HPDE6-E6E7 (cell line): ENCODE results near the gene RABEP1.

Experiments
- DNase-seq: peaks from one replicate; pipeline ENCODE4 v3.0.0; 2011; ENCODE audit warnings: missing footprints; ENCODE audit errors: extremely low spot score

The RABEP1 gene

DNA sequence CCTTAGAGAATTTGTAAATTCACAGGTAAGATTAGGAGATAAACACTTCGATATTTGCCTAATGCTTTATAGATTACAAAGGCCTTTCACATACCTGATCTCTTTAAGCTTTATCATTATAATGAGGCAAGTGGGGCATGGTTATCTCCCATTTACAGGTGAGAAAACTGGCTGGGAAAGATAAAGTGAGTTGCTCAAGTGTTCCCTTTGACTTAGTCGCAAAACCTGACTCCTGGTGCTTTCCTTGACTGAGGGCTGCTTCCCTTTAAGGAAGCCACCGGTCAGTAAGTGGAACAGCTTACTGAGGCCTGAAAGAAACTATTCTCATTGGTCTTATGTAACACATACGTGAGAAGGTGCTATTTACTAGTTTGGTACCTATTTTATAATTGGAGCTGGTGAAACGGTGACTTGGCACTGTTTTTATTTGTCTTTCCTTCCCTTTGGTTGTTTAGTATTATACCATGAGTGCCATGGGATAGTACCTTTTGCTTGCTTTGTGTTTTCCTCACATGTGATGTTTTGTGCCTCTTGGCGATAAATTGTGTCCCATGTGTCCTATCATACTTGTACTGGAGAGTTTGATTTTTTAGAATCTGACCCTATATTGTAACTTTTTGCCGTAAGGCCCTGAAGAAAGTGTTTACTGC, 80.2 kb downstream of the RABEP1 start:
- DNase-seq, result no peak

DNA sequence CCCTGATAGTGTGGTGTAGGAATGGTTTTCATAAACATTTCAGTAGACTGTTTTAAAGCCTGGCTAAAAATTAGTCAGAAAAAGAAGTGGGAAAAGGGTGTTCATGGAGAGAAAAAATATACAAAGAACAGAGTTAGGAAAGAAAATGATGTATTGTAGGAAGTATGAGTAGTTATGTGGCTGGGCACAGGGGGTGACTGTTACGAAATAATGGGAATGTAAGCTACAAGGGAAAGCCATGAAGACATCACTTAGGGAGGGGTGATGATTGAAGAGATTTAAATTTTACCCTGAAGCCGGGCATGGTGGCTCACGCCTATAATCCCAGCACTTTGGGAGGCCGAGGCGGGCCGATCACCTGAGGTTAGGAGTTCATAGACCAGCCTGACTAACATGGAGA, 82.1 kb downstream of the RABEP1 start:
- DNase-seq, result no peak

DNA sequence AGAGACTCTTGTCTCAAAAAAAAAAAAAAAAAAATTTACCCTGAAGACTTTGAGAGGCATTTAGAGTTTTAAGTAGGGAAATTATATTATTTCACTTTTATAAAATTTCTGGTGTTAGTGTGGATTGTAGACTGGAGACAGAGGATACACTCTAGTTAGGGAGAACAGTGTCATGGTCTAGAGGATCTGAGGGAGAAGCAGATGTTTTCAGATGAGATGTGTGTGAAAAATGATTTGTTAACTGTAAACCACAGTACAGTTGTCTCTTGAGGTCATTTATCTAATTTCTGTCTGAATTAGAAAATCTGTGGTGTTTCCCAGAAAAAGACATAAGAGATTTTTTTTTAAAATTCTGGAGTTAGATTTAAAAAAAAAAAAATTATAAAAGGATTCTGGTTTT, 82.6 kb downstream of the RABEP1 start:
- no peak for DNase-seq

DNA sequence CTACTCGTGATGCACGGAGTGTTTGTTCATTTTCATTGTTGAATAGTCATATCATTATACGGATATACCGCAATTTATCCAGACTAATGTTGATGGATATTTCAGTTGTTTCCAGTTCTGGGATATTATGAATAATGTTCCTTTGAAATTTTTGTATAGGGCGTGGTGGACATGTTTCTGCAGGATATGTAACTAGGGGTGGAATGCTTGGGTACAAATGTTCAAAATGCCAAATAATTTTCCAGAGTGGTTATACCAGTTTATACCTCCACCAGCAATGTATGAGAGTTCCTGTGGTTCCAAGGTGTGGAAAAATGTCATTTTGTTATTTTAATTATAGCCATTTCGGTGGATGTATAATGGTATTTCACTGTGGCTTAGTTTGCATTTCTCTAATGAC, 83.7 kb downstream of the RABEP1 start:
- peak; percentile 21 for DNase-seq

DNA sequence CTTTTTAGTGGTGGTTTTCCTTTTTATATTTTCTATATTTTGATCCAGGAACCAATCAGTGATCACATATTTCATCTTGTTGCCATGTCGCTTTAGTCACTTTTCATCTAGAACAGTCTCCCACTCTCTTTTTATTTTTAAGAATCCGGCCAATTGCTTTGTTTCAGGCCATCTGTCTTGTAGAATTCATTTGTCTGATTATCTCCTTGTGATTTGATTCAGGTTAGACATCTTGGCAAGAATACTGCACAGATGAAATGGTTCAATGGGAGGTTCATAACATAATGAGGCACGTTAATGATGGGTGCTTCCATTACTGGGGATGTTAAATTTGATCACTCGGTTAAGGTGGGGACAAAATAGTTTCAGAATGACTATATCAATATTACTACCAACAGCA, 88.3 kb downstream of the RABEP1 start:
- no peak for DNase-seq

DNA sequence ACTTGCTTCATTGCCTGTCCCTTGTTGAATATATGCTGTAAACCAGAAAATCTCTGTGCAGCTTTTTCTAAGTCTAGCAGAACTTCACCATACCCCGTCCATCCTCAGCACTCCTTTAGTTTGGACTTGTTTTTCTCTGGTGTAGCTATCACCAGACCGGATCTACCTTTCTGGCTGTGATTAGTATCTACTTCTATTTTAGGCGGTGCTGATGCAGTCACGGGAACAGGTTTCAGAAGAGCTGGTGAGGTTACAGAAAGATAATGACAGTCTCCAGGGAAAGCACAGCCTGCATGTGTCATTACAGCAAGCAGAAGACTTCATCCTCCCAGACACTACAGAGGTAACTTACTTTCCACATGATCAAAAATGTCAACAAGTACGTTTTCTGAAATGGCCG, 91.0 kb downstream of the RABEP1 start:
- DNase-seq, result no peak

DNA sequence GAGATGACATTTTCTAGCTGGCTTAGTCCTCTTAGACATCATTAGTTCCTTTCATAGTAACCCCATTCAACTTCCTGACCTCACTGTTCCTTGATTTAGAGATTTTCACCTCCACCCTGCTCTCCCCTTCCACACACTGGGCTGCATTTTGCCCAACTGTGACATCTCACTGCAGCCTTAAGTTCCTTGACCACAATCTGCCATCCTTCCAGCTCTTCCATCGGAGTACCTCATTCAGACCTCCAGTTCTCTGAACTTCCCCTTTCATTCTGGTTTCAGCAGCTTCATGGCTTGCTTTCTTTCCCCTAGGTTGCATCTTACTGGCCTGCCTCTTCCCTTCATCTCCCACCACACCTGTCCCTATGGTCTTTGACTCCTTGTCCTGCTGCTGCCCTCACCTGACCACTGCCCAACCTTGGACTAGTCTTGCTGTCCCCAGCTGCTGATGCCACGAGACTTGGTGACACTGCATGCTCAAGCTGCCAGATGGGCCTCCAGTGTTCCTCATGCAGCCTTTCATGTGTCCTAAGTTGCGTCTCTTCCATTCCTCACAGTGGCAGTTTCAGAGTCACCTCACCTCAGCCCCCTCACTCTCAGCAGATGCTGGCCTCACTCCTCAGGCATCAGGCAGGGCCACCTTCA, 96.6 kb downstream of the RABEP1 start:
- DNase-seq, result no peak

DNA sequence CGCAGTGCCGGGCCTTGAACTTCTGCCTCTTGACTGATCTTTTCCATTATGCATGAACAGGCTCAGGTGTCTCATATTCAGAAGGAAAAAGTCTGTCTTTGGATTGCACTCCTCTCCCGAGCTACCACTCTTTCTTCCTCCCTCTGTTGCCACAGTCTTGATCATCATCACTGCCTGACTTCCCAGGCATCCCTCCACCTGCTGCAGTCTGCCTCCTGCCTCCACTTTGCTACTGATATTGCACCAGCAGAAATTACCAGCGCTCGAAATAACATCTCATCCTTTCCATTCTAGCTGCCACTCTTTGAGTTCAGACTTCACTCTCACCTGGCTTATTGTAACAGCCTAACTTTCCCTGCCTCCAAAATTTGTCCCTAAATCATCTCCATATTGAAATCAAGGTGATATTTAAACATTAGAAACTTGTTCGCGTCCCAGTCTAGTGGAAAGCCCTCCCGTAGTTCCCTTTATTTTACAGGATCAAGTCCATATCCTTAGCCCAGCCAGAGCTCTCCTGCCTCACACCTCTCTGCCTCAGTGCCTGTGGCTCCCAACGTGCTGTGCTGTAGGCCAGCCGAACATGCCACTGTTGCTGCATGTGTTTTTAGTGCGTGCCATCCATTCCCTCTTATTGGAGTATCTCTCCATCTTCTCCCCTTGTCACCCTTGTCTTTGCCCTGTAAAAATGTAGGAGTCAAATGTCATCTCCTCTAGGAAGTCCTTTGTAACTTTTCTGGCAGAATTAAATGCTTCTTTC, 97.4 kb downstream of the RABEP1 start:
- DNase-seq, result no peak

DNA sequence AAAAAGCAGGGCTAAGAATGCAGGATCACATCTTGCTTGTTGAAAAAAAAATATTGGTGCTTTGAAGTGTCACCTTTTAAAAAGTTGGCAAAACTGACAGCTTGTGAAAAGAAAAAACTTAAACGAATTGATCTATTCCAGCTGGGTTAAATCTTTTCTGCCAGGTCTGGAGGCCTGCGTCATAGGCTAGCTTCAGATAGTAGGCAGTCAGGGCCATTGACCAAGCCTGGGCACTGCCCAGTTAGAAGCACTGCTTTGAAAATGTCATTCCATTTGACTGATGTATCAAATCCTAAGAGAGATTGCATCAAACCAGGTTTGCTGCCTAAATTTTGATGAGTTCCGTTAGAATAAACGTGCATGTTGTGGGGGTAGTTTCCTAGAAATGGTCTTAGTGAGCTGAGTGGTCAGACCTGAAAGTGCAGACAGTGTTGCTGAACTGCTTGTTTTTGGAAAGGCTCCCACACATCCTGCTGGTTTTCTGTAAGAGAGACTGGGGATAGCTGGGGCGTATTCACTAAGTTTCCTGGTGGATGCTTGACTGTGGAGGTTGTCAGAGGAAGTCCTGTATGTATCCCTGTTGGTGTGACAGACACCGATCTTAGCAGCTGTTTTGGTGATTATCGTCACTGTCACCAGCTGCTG, 98.5 kb downstream of the RABEP1 start:
- DNase-seq, result no peak

DNA sequence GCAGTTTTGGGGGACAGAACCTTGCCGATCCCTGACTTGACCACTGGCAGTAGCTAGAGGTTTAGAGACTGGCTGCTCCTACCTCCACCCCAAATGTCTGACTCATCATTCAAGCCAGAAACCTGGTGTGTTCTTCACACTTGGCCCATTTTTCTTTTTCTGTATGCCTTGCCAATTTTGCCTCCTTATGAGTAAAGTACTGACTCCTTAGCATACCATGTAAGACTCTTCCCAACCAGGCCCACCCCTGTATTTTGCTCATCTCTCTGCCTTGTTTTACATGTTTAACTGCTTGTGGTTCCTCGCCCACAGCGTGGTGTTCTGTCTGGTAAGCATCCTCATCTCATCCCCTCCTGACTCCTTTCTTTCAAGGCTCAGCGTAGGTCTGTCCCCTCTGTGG, 99.5 kb downstream of the RABEP1 start:
- DNase-seq, result no peak

DNA sequence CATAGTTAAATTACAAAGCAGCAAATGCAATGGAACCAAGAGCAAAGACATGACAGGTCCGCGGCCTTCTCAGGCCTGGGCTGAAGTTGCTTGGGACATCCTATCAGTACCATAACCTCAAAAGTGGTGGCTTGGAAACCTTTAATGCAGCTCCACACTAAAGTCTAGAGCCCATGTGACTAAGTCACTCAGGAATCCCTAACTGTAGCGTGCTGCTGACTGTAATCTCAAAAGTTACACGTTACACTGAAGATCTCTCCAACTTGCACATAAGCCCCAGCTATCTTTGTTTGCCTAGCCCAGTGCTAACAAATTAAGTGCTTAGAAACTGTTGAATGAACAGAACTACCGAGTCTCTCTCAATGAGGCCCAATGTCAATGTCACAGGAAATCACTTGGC, 109.6 kb downstream of the RABEP1 start:
- no peak for DNase-seq

DNA sequence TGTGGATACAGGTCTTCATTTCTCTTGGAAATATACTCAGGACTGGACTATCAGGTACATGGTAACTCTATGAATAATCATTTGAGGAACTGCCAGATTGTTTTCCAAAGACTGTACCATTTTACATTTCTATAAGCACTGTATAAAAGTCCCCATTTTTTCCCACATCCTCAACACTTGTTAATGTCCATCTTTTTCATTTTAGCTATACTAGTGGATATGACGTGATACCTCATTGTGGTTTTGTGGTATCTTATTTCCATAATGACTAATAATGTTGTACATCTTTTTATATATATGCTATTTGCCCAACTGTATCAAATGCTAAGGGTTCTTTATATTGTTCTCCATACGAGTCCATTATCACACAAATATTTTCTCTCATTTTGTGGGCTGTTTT, 114.5 kb downstream of the RABEP1 start:
- DNase-seq, result no peak

DNA sequence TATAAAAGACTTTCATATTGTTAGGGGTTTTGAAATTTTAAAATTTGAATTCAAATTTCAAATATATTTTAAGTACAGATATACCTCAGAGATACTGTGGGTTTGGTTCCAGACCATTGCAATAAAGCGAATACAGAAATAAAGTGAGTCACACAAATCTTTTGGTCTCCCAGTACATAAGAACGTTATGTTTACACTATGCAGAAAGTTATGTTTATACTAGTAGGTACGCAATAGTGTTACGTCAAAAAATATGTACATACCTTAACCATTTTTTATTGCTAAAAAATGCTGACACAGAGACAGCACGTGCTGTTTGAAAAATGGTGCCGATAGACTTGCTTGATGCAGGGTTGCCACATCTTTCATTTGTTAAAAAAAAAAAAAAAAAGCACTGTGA, 117.7 kb downstream of the RABEP1 start:
- no peak for DNase-seq

DNA sequence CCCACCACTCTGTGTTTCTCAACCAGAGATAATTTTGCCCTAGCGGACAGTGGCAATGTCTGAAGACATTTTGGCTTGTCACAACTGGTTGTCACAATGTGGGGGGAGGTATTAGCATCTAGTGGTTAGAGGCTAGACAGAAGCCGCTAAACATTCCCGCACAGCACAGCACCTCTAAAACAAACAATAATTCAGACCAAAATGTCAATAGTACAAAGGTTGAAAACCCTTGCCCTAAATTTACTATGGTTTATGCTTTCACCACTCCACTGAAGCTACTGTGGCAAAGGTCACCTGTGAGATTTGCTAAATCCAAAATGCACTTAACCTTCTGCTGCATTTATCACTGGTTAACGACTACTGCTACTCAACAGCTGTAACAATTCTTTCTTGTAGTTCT, 123.3 kb downstream of the RABEP1 start:
- DNase-seq, result no peak

DNA sequence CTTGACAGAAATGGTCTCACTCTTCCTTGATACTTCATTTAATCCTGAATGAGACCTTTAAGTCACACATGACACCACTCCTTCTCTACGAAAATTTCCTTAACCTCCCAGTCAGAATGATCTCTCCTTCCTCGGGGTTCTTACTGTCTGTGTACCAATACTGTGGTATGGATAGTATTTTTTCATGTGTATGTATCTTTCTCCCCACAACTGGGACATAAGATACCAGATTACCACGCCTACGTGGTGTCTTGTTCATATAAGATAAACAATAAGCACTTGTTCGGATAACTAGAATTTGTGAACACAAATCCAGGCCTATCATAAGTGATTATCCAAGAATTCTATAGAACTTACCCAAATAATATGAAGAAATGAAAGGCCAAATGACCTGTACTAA, 126.1 kb downstream of the RABEP1 start:
- no peak for DNase-seq

DNA sequence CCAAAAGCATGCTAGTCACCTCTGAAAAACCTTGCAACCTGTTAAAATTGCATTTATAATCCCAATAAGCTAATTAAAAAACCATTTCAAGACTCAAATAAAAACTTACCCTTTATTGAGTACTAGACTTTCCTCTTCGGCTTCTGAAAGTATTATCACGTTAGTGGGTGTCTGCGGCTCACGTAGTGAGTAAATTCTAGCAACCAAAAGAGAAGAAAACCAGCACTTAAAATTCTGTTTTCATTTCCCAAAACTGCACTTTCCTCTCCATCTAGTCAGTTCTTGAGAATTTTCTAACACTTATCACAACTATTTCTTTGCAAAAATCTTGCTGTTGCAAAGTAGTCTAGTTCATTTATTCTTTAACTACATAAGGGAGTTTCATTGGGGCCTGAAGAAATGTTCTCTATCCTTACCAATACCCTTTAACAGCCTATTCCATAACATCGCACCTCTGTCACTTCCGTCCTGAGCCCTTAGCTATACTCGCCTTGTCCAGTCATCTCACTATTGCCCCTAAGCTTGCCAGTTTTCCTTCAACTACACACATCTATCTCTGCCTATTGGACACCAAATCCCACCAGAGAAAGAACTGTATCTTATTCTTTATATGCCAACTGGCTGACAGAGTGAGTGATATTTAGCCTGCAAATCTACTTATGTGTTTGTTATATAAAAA, 128.6 kb downstream of the RABEP1 start:
- DNase-seq, result no peak

DNA sequence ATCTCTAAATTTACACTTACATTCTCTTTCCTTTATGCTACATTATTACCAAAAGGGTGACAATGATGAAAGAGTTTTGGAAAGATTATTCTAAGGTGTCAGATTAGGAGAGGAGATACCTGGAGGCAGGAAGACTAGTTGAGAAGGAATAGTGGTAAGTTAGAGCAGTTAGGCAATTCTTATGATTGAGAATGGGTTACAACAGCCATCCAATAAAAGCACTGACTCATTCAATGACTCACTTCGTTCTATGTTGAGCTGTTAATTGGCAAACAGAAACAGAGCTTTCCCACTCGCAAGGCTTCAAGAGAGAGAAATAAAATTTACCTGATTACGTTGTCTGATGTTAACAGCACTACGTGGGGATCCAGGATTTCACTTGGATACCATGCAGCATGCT, 131.6 kb downstream of the RABEP1 start:
- peak; percentile 66 for DNase-seq

DNA sequence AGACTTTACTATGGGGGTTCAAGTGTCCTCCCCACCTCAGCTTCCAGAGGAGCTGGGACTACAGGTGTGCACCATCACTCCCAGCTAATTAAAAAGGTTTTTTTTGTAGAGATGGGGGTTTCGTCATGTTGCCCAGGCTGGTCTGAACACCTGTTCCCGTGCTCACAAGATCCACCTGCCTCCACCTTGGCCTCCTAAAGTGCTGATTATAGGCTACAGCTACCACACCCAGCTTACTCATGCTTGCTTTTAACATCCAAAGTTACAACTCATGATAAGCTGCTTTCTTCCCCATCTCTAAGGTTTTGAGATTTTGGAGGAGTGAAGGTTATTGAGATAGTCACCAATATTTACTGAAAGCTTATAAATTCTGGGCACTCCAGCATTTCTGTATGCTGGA, 134.8 kb downstream of the RABEP1 start:
- DNase-seq, result no peak

DNA sequence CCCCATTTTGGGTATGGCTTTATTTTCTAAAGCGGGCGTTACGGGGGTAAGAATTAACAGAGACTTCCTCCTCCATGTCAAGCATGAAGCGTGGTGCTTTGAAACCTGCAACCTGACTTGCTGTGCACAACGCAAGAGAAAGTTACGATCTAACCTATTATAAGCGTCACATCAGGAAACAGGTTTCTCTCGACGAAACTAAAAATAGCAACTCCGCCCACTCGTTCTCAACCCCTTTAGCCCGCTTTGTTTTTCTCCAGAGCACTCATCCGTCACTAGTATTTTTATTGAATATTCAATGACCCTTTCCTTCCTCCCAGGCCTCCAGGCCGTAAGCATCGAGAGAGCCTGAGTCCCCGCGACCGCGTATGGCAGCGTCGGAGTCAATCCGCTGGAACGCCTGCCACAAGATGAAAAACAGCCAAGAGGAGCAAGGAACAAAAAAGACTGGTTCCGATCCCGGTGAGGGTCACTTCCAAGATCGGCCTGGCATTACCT, 136.8 kb downstream of the RABEP1 start:
- DNase-seq, result peak; percentile 20

DNA sequence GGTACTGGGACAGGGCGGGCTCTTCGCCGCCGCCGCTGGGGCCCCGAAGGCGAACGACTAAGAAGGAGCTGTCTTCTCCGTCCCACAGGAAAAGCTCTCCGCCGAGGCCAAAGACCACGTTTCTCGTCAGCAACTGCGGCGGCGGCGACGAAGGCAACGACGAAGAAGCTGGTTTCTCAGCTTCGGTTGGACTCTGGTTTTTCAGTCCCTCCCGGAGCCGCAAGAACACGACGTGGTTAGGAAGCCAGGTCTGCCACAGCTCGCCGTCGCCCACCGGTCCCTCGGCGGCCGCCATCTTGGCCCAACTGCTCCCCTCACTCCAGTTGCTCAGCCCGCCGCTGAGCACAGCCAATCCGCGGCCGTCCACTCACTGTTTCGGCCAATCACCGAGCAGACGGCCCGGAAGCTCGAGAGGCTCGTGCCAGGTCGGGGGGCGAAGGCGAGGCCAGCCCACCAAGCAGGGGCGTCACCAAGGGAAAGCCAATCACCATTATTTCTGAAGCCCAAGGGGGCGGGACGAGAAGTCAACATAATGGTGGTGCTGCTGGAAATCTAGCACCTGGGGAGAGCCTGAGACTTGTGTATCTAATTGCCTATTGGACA, 137.4 kb downstream of the RABEP1 start, which contains the start of gene NUP88:
TSS of gene NUP88 (minus strand) at position 307 of the 603 bp plus-strand sequence. CDS start at position 295, 12 bp downstream.
- peak; percentile 89 for DNase-seq

DNA sequence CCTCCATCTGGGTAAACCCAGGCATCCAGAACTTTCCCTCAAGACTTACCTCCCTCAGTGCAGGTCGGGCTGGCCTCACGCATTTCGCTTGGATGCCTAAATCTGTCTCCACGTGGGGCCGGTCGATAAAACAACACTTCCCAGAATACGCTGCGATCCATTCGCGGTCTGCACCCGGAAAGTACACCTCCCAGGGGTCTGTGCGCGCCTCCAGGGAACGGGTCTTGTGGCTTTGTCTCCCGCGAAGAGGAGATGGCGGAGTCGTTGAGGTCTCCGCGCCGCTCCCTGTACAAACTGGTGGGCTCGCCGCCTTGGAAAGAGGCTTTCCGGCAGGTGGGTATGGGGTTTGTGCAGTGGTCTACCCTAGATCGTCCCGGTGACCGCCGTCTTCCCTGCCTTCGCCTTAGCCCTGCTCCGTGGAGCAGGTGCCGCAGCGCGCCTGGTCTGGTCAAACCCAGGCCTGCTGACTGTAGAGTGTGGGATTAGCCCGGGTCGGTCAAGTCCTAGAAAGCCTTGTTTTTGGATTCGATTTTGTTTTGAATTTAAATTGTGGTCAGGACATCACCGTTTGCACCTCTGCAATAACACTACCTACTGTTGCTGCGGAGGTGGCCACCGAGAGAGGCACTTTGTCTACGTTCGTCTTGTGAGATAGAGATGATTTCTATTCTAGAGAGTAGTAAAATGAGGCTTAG, 138.0 kb downstream of the RABEP1 start, which contains the start of gene RPAIN:
TSS of gene RPAIN (plus strand) at position 224 of the 695 bp plus-strand sequence. CDS start at position 253, 29 bp downstream.
- peak; percentile 75 for DNase-seq
